IMR-90 (cell line): ENCODE measurements around the gene YIPF3. TPM values are rescaled to one million over a fixed set of nuclear protein-coding genes. Genes with fewer than 3 reads are reported as not detected.

Source experiments
- ATAC-seq: fragments of 200-7000 bp; cut with Tn5 transposase; 2 replicates; pipeline ENCODE4 v1.9.1; 2020; ENCODE audit warnings: low read depth, mild to moderate bottlenecking, moderate library complexity
- BruUV-seq: library from RNA; stranded (reverse); fragments of 400-500 nt; replicated peaks from 2 replicates; lab custom pipeline; 2021; lab: Mats Ljungman, UMichigan
- CTCF ChIA-PET: fragments of 300-600 bp; formaldehyde crosslinking; extraction: SDS; loops from one replicate; lab custom pipeline; 2021; ENCODE audit warnings: antibody characterized with exemption; lab: Yijun Ruan, JAX
- POLR2A ChIA-PET: fragments of 300-600 bp; sonication (Branson Sonifier 250); formaldehyde crosslinking; loops from one replicate; lab custom pipeline; 2022; ENCODE audit warnings: antibody characterized with exemption; ENCODE audit not compliant: unreplicated experiment; lab: Charles Lee
- DNase-seq: peaks from one replicate; pipeline ENCODE4 v3.0.0; 2013
- H2AFZ ChIP-seq: replicated peaks from 2 replicates; pipeline ENCODE3; 2013; ENCODE audit warnings: low read length, mild to moderate bottlenecking; ENCODE audit not compliant: poor library complexity
- H2AK5ac ChIP-seq: 2 replicates; pipeline ENCODE4 v1.6.1; 2013; ENCODE audit warnings: low read depth, low read length, inconsistent platforms
- H2AK9ac ChIP-seq: replicated peaks from 2 replicates; pipeline ENCODE3; 2013; ENCODE audit warnings: mild to moderate bottlenecking, low read depth, low read length, moderate library complexity; ENCODE audit not compliant: poor library complexity
- H2BK120ac ChIP-seq: 2 replicates; pipeline ENCODE4 v1.6.1; 2013; ENCODE audit warnings: low read depth, low read length, inconsistent platforms
- H2BK15ac ChIP-seq: 3 replicates; pipeline ENCODE4 v1.6.1; 2013; ENCODE audit warnings: low read depth, low read length, inconsistent platforms
- H2BK20ac ChIP-seq: 2 replicates; pipeline ENCODE4 v1.6.1; 2013; ENCODE audit warnings: low read depth, mild to moderate bottlenecking, inconsistent platforms, low read length, moderate library complexity
- H2BK5ac ChIP-seq: 2 replicates; pipeline ENCODE4 v1.6.1; 2013; ENCODE audit warnings: mild to moderate bottlenecking, low read depth, low read length, inconsistent platforms; ENCODE audit not compliant: poor library complexity, severe bottlenecking
- H3K14ac ChIP-seq: replicated peaks from 2 replicates; pipeline ENCODE4 v1.6.1; 2013; ENCODE audit warnings: low read depth, low read length, inconsistent platforms
- H3K18ac ChIP-seq: 2 replicates; pipeline ENCODE4 v1.6.1; 2013; ENCODE audit warnings: low read depth, low read length, control low read depth
- H3K23ac ChIP-seq: 2 replicates; pipeline ENCODE4 v1.6.1; 2013; ENCODE audit warnings: low read depth, low read length, inconsistent platforms
- H3K27ac ChIP-seq: 2 replicates; pipeline ENCODE4 v1.5.1; 2013; ENCODE audit warnings: mild to moderate bottlenecking, control low read depth, low read length; ENCODE audit not compliant: insufficient read depth
- H3K27me3 ChIP-seq: 2 replicates; pipeline ENCODE4 v1.6.1; 2013; ENCODE audit warnings: low read length; ENCODE audit not compliant: control insufficient read depth, insufficient read depth
- H3K36me3 ChIP-seq: 2 replicates; pipeline ENCODE4 v1.6.1; 2013; ENCODE audit warnings: low read length, mixed read lengths; ENCODE audit not compliant: control insufficient read depth, insufficient read depth
- H3K4ac ChIP-seq: 2 replicates; pipeline ENCODE4 v1.6.1; 2013; ENCODE audit warnings: low read depth, low read length, inconsistent platforms
- H3K4me1 ChIP-seq: 2 replicates; pipeline ENCODE4 v1.6.1; 2013; ENCODE audit warnings: low read length, mixed read lengths; ENCODE audit not compliant: control insufficient read depth, insufficient read depth
- H3K4me2 ChIP-seq: 2 replicates; pipeline ENCODE4 v1.6.1; 2013; ENCODE audit warnings: low read depth, mild to moderate bottlenecking, control low read depth, low read length, moderate library complexity
- H3K4me3 ChIP-seq: 2 replicates; pipeline ENCODE4 v1.5.1; 2013; ENCODE audit warnings: low read depth, mild to moderate bottlenecking, control low read depth, low read length, moderate library complexity; ENCODE audit not compliant: insufficient read depth
- H3K56ac ChIP-seq: 2 replicates; pipeline ENCODE4 v1.6.1; 2013; ENCODE audit warnings: low read length, inconsistent platforms; ENCODE audit not compliant: insufficient read depth; ENCODE audit errors: extremely low read depth
- H3K79me1 ChIP-seq, 2 experiments: 2 replicates each; pipeline ENCODE4 v1.6.1; 2013; ENCODE audit warnings: low read length in 2 of 2, inconsistent platforms in 1 of 2, low read depth in 1 of 2
- H3K9ac ChIP-seq: 2 replicates; pipeline ENCODE4 v1.6.1; 2013; ENCODE audit warnings: low read depth, low read length, control low read depth
- H3K9me1 ChIP-seq: 2 replicates; pipeline ENCODE4 v1.6.1; 2013; ENCODE audit warnings: low read length, inconsistent platforms; ENCODE audit not compliant: insufficient read depth
- H3K9me3 ChIP-seq: 2 replicates; pipeline ENCODE4 v1.6.1; 2013; ENCODE audit warnings: low read length; ENCODE audit not compliant: control insufficient read depth, insufficient read depth
- H4K20me1 ChIP-seq: 2 replicates; pipeline ENCODE4 v1.6.1; 2013; ENCODE audit warnings: low read length, inconsistent platforms; ENCODE audit not compliant: insufficient read depth
- H4K5ac ChIP-seq: 2 replicates; pipeline ENCODE4 v1.6.1; 2013; ENCODE audit warnings: mild to moderate bottlenecking, low read depth, low read length, control low read depth
- H4K8ac ChIP-seq, 2 experiments: 2 replicates each; pipeline ENCODE4 v1.6.1; 2013; ENCODE audit warnings: low read depth in 2 of 2, low read length in 2 of 2, control low read depth in 1 of 2, inconsistent platforms in 1 of 2
- H4K91ac ChIP-seq: 2 replicates; pipeline ENCODE4 v1.6.1; 2013; ENCODE audit warnings: low read depth, low read length, inconsistent platforms; ENCODE audit not compliant: insufficient read depth
- BHLHE40 ChIP-seq: fragments of 150-350 bp; IDR thresholded peaks from 2 replicates; pipeline ENCODE4 v1.6.1; 2016; ENCODE audit warnings: mild to moderate bottlenecking, low read depth, low read length
- CEBPB ChIP-seq: IDR thresholded peaks from 2 replicates; pipeline ENCODE4 v1.6.1; 2012; ENCODE audit warnings: low read depth, low read length, improper control_type of control experiment
- CHD1 ChIP-seq: IDR thresholded peaks from 2 replicates; pipeline ENCODE4 v1.6.1; 2012; ENCODE audit warnings: low read depth, low read length, improper control_type of control experiment
- CTCF ChIP-seq: conservative IDR thresholded peaks from 2 replicates; pipeline ENCODE4 v1.5.1; 2012; ENCODE audit warnings: mild to moderate bottlenecking, low read depth, low read length, improper control_type of control experiment
- ELK1 ChIP-seq: fragments of 150-350 bp; IDR thresholded peaks from 2 replicates; pipeline ENCODE4 v1.6.1; 2016; ENCODE audit warnings: low read depth, mild to moderate bottlenecking, low read length, moderate library complexity, borderline replicate concordance
- FOS ChIP-seq: fragments of 150-350 bp; IDR thresholded peaks from 2 replicates; pipeline ENCODE4 v1.6.1; 2016; ENCODE audit warnings: low read depth, low read length
- MAZ ChIP-seq: IDR thresholded peaks from 2 replicates; pipeline ENCODE4 v1.6.1; 2012; ENCODE audit warnings: low read depth, mild to moderate bottlenecking, low read length, improper control_type of control experiment, moderate library complexity, borderline replicate concordance
- MXI1 ChIP-seq: IDR thresholded peaks from 2 replicates; pipeline ENCODE4 v1.6.1; 2012; ENCODE audit warnings: low read depth, mild to moderate bottlenecking, low read length, moderate library complexity, borderline replicate concordance
- NFE2L2 ChIP-seq: fragments of 150-350 bp; IDR thresholded peaks from 2 replicates; pipeline ENCODE4 v1.6.1; 2016; ENCODE audit warnings: low read depth, mild to moderate bottlenecking, low read length
- POLR2A ChIP-seq: IDR thresholded peaks from 2 replicates; pipeline ENCODE4 v1.6.1; 2012; ENCODE audit warnings: mild to moderate bottlenecking, low read depth, low read length
- RAD21 ChIP-seq: IDR thresholded peaks from 2 replicates; pipeline ENCODE4 v1.6.1; 2012; ENCODE audit warnings: low read length, improper control_type of control experiment
- RFX5 ChIP-seq: IDR thresholded peaks from 2 replicates; pipeline ENCODE4 v1.8.0; 2012; ENCODE audit warnings: low read depth, mild to moderate bottlenecking, low read length, moderate library complexity
- SMC3 ChIP-seq: fragments of 150-350 bp; IDR thresholded peaks from 2 replicates; pipeline ENCODE4 v1.6.1; 2016; ENCODE audit warnings: low read depth, mild to moderate bottlenecking, antibody characterized with exemption, low read length, moderate library complexity
- USF2 ChIP-seq: fragments of 150-350 bp; IDR thresholded peaks from 2 replicates; pipeline ENCODE4 v1.6.1; 2017; ENCODE audit warnings: mild to moderate bottlenecking, antibody characterized with exemption, low read length, low read depth
- WGBS, 2 experiments: methylation state at CpG; one replicate each; pipeline versions ENCODE4 v1.1.5 to v1.1.7; 2013; ENCODE audit warnings: missing lambda C conversion rate in 2 of 2; ENCODE audit not compliant: insufficient read length in 1 of 2; ENCODE audit errors: extremely low coverage in 2 of 2; 5-methylcytosine and 5-hydroxymethylcytosine counted together
- dilution Hi-C: fragments of 300-500 bp; cut with HindIII; formaldehyde crosslinking; loops from one replicate; pipeline ENCODE4 v1.14.3; 2018; ENCODE audit warnings: low sequenced_read_pairs; ENCODE audit not compliant: unreplicated experiment
- in situ Hi-C: fragments of 300-500 bp; cut with MboI; formaldehyde crosslinking; loops from 3 replicates; pipeline ENCODE4 v1.14.3; 2019; ENCODE audit warnings: low sequenced_read_pairs, inconsistent platforms, mixed read lengths
- intact Hi-C: fragments of 100-400 bp; cut with micrococcal nuclease; formaldehyde crosslinking; loops from 2 replicates; pipeline ENCODE4 v1.10.0; 2022
- polyA plus RNA-seq, 3 experiments: library from polyadenylated mRNA; depleted of rRNA; stranded (reverse); fragments of >200 nt; gene quantifications; 2 replicates each; pipeline ENCODE4 v1.2.3, GENCODE V29; 2012; ENCODE audit warnings: low replicate concordance in 1 of 3
- total RNA-seq: library from RNA; depleted of rRNA; stranded (reverse); fragments of >200 nt; gene quantifications from 2 replicates; pipeline ENCODE4 v1.2.3, GENCODE V29; 2012

The YIPF3 gene
- total and polyA plus RNA-seq, 2 of the 4 experiments (the other 2 are of a cell fraction): 114 to 193 TPM

GRCh38 chr6:43541774-43542471 is 25.2 kb upstream of the YIPF3 start:
- no peak overlapping the region for H3K9ac ChIP-seq
- no peaks in the 10 kb centered on the region for H3K9me1 ChIP-seq
- no peak overlapping the region for H3K56ac ChIP-seq
- no peak overlapping the region for H3K4ac ChIP-seq
- H3K27me3 ChIP-seq: no peaks in the 10 kb centered on the region
- H2BK20ac ChIP-seq: no peak overlapping the region
- H2BK15ac ChIP-seq: no peak overlapping the region
- H2AK5ac ChIP-seq: no peak overlapping the region
- peaks cover 33% of the 10 kb centered on the region for H3K36me3 ChIP-seq
- ATAC-seq (no peak), DNase-seq (no peak)
- TF ChIP-seq BHLHE40: no peak
- TF ChIP-seq CEBPB: no peak
- no peak for TF ChIP-seq MXI1
- no peak for TF ChIP-seq NFE2L2
- no peak for TF ChIP-seq ELK1
- TF ChIP-seq POLR2A: no peak
- TF ChIP-seq RFX5: no peak
- no peak for TF ChIP-seq CTCF
- TF ChIP-seq CHD1: no peak
- TF ChIP-seq SMC3: no peak
- no peak for TF ChIP-seq USF2
- no peak for TF ChIP-seq RAD21
- no peak for TF ChIP-seq FOS
- TF ChIP-seq MAZ: no peak
- no peak overlapping the region for H2AK9ac ChIP-seq
- no peak overlapping the region for H4K8ac ChIP-seq
- no peak overlapping the region for H2BK120ac ChIP-seq
- BruUV-seq: no TSS peak
- H2BK5ac ChIP-seq: no peak overlapping the region
- no peak overlapping the region for H3K23ac ChIP-seq
- in situ Hi-C loops (no loop called here), intact Hi-C loops (no loop called here), dilution Hi-C loops (no loop called here)
- H2AFZ ChIP-seq: no peak overlapping the region
- H3K4me3 ChIP-seq: no peak overlapping the region
- H3K27ac ChIP-seq: no peak overlapping the region
- no peaks in the 10 kb centered on the region for H3K9me3 ChIP-seq
- no peaks in the 10 kb centered on the region for H4K20me1 ChIP-seq
- H3K4me2 ChIP-seq: no peak overlapping the region
- no peak overlapping the region for H4K5ac ChIP-seq
- H3K18ac ChIP-seq: no peak overlapping the region
- POLR2A ChIA-PET: no interaction called here
- H3K4me1 ChIP-seq: no peaks in the 10 kb centered on the region
- H3K14ac ChIP-seq: no peak overlapping the region
- H3K79me1 ChIP-seq: no peaks in the 10 kb centered on the region; a peak in 1 of 4 replicates
- no peak overlapping the region for H4K91ac ChIP-seq
- WGBS, 2 experiments: 100% methylated on average over 1 of the region's 8 CpGs; no CpG with 5 or more reads in 1 of the 2 experiments
- CTCF ChIA-PET: no interaction called here
